Stimulated activated naive CD8-positive, alpha-beta T cell treated with anti-CD3 and anti-CD28 coated beads, Interleukin-15, amount 100 ng/mL, for 72 hours (primary cell): ENCODE results near the gene FAM174B.
A peak's percentile ranks its signal among the peaks of the same experiment; 100 is the strongest.

Experiments used
- ATAC-seq: fragments of 150-1000 bp; cut with Tn5 transposase; 2 replicates; pipeline ENCODE4 v1.10.0; 2021; ENCODE audit warnings: mild to moderate bottlenecking, moderate library complexity
- DNase-seq, 2 donors: peaks; one replicate each; pipeline ENCODE4 v3.0.0; 2021 to 2022
- H3K27ac Mint-ChIP-seq, 2 donors: one replicate each; pipeline ENCODE4 v1.8.0; 2022; ENCODE audit warnings: mild to moderate bottlenecking in 2 of 2, mixed read lengths in 2 of 2, moderate library complexity in 2 of 2
- H3K27me3 Mint-ChIP-seq: one replicate; pipeline ENCODE4 v1.8.0; 2022; ENCODE audit warnings: mixed read lengths
- H3K4me1 Mint-ChIP-seq: one replicate; pipeline ENCODE4 v1.8.0; 2022; ENCODE audit warnings: mild to moderate bottlenecking, mixed read lengths
- H3K4me3 Mint-ChIP-seq, 2 donors: one replicate each; pipeline ENCODE4 v1.8.0; 2022; ENCODE audit warnings: mild to moderate bottlenecking in 2 of 2, mixed read lengths in 2 of 2, moderate library complexity in 1 of 2
- H3K9me3 Mint-ChIP-seq, 2 donors: one replicate each; pipeline ENCODE4 v1.8.0; 2022; ENCODE audit warnings: mixed read lengths in 2 of 2

Gene FAM174B

DNA sequence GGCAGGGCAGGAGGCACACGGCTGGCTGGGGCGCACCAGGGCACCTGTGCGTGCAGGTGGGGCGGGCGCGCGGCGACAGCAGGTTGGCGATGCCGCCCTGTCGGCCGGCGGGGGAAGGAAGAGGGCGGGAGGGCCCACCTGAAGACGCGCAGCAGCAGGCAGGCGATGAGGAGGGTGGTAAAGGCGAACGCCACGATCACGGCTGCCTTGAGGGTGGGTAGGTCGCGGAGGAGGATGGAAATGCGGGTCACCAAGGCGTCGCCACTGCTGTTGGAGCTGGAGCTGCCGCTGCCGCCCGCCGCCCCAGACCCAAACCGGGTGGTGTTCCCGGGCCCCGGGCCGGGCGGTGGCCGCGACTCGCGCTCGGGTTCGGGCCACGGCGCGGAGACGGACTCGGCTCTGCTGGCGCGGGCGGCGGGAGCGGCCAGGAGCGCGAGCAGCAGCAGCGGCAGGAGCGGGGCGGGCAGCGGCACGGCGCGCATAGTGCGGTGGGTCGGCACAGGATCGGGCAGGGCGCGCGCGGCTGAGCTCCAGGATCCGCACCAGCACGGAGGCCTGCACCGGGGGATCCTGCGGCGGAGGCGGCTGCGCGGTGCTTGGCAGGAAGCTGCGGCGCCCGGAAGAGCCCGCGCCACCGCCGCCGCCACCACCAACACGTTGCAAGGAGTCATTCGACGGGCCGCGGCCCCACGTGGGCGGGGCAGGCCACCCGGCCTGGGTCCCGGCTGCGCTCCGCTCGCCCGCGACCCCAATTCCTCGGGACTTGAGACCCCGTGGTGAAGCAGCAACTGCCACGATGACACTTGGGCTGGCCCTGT lies at the start of gene FAM174B:
FAM174B (minus strand) TSS at position 598 of the 818 bp plus-strand sequence.
- Mint-ChIP-seq H3K27me3 (peaks cover 48% of the 10 kb centered on the region), H3K27ac (no peak within 1 kb of the TSS), H3K4me3 (peak within 1 kb of the TSS; percentile 79 to 84), H3K4me1 (peaks cover 11% of the 10 kb centered on the region), H3K9me3 (no peaks in the 10 kb centered on the region)
- DNase-seq (peak; percentile 27 to 44), ATAC-seq (peak; percentile 86)

DNA sequence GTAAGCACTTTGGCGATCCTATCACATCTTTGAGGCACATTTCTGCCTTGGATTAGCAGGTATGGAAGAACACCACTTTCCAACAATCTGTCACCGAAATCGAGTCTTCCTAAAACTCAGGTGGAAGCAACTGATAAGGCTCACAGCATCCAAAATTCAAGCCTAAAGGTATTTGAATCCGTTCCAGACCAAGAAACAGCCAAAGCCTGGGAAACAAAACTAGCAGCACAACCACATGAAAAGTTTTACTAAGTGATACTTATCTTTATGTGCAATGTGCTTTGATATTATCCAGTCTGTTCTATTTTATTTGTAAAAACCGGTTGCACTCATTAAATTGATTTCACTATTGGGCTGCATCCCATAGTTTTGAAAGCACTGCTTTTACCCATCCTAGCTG lies 40.5 kb upstream of the FAM174B start:
- H3K27ac Mint-ChIP-seq: no peak overlapping the region
- H3K27me3 Mint-ChIP-seq: peaks cover 7% of the 10 kb centered on the region
- ATAC-seq (no peak), DNase-seq (no peak)
- H3K4me3 Mint-ChIP-seq: no peak overlapping the region
- no peaks in the 10 kb centered on the region for H3K4me1 Mint-ChIP-seq
- peaks cover 6% of the 10 kb centered on the region in 2 donors for H3K9me3 Mint-ChIP-seq

- ATAC-seq (no peak), DNase-seq (no peak)
- no peaks in the 10 kb centered on the region for H3K4me1 Mint-ChIP-seq
- peaks cover 8 to 18% of the 10 kb centered on the region in 2 donors for H3K9me3 Mint-ChIP-seq
- H3K27ac Mint-ChIP-seq: no peak overlapping the region
- H3K27me3 Mint-ChIP-seq: peaks cover 7% of the 10 kb centered on the region
- H3K4me3 Mint-ChIP-seq: no peak overlapping the region
Observed at GRCh38 chr15:92693691-92694331, 38.2 kb upstream of the FAM174B start.

GRCh38 chr15:92690395-92690794 lies 34.8 kb upstream of the FAM174B start:
- DNase-seq: no peak
- ATAC-seq: no peak
- Mint-ChIP-seq H3K27ac (no peak overlapping the region), H3K4me1 (no peaks in the 10 kb centered on the region), H3K9me3 (peaks cover 16 to 25% of the 10 kb centered on the region in 2 donors), H3K27me3 (peaks cover under 1% of the 10 kb centered on the region), H3K4me3 (no peak overlapping the region)

- no peak overlapping the region for H3K27ac Mint-ChIP-seq
- no peak for ATAC-seq
- no peaks in the 10 kb centered on the region for H3K27me3 Mint-ChIP-seq
- no peaks in the 10 kb centered on the region for H3K4me1 Mint-ChIP-seq
- peaks cover 16 to 25% of the 10 kb centered on the region in 2 donors for H3K9me3 Mint-ChIP-seq
- no peak for DNase-seq
- H3K4me3 Mint-ChIP-seq: no peak overlapping the region
Observed at GRCh38 chr15:92687746-92688145, 32.2 kb upstream of the FAM174B start.

- H3K27ac Mint-ChIP-seq: no peak overlapping the region
- DNase-seq (no peak), ATAC-seq (no peak)
- H3K27me3 Mint-ChIP-seq: no peaks in the 10 kb centered on the region
- H3K4me1 Mint-ChIP-seq: no peaks in the 10 kb centered on the region
- H3K4me3 Mint-ChIP-seq: no peak overlapping the region
- peaks cover 16 to 25% of the 10 kb centered on the region in 2 donors for H3K9me3 Mint-ChIP-seq
Observed at GRCh38 chr15:92687195-92687602, 31.6 kb upstream of the FAM174B start.

DNA sequence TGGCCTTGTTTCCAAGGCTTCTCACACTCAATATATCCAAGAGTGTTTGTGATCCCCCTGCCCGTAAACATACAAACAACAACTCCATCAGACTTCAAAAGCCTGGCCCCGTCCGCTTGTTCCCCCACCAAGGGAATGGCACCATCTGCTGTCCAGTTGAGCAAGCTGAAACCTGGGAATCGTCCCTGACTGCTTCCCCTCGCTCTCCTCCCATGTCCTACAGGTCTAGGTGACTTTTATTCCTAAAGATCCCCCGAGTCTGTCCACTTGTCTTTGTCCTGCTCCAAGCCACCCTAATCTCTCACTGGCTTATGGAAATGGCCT lies 27.9 kb upstream of the FAM174B start:
- H3K27ac Mint-ChIP-seq: peak overlapping the region in 1 of 2 donors; percentile 34

DNA sequence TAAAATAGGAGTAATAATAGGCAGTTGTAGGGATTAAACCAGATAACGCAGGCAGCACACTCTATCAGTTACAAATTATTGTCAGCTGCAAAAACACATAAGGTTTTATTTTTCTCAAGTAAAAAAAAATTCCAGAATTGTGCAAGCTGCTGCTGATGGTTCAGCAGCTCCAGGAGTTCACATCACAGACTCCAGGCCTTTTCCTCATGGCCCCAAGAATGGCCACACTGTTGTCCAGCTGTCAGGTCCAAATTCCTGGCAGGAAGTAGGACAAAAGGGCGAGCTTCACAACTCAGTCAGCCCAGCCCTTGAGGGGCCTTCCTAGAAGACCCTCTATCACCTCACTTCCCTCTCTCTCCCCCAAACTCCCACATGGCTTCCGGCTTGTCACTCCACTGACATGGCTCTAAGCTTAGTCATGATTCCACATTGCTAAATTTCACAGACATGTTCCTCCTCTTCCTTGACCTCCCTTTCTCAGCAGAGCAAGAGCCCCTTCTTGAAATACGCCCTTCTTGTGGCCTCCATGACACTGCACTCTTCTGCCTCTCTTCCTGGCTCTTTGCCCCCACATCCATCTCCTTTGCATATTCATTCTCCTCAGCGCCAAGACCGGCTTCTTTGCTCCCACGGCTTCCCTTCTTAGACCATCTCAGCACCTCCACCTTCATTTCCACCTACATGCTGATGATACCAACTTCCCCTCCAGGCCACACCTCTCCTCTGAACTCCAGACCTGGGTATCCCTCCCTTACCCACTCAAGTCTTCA lies 27.4 kb upstream of the FAM174B start:
- Mint-ChIP-seq H3K4me3 (no peak overlapping the region), H3K27me3 (no peaks in the 10 kb centered on the region), H3K4me1 (no peaks in the 10 kb centered on the region), H3K27ac (peak overlapping the region in 1 of 2 donors; percentile 47), H3K9me3 (peaks cover 3 to 4% of the 10 kb centered on the region in 2 donors)
- ATAC-seq (no peak), DNase-seq (no peak)

More for the DNA sequence above, 27.9 kb upstream of the FAM174B start:
- DNase-seq (no peak), ATAC-seq (no peak)
- H3K27me3 Mint-ChIP-seq: no peaks in the 10 kb centered on the region
- H3K9me3 Mint-ChIP-seq: peaks cover 9% of the 10 kb centered on the region in 2 donors
- H3K4me1 Mint-ChIP-seq: no peaks in the 10 kb centered on the region
- H3K4me3 Mint-ChIP-seq: no peak overlapping the region

DNA sequence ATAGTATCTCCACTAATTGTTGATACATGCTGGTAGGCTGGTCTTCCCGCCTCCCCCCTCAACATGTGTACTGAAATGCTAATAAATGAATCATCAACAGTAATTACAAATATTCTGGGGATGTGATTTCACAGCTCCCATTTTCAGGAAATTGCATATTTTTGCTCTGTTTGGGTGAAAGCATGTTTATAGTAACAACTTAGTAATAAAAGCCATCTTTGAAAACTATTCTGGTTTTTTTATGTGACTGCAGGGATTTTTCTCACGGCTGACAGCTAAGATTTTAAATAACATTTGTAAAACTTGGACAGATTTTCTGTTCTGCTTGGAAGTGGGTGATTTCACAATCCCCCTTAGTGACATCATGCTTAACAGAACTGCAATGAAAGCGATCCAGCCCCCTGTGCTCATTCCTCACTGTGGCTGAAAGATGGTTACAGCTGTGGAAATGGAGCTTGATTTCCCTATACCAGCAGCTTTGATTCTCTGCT lies 25.6 kb upstream of the FAM174B start:
- DNase-seq: no peak
- no peak for ATAC-seq
- Mint-ChIP-seq H3K9me3 (no peaks in the 10 kb centered on the region), H3K4me1 (no peaks in the 10 kb centered on the region), H3K4me3 (no peak overlapping the region), H3K27me3 (no peaks in the 10 kb centered on the region), H3K27ac (no peak overlapping the region)

DNA sequence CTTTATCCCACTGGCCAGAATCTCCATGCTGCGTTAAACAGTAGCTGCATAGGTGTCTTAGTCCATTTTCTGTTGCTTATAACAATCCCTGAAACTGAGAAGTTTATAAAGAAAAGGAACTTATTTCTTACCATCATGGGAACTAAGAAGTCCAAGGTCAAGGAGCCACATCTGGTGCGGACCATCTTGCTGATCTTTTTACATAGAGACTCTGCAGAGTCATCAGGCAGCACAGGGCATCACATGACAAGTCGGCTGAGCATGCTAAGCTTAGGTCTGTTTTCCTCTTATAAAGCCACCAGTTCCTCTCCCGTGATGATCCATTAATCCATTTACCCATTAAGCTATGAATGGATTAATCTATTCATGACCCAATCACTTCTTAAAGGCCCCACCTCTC lies 22.4 kb upstream of the FAM174B start:
- no peaks in the 10 kb centered on the region for H3K4me1 Mint-ChIP-seq
- ATAC-seq (no peak), DNase-seq (no peak)
- H3K9me3 Mint-ChIP-seq: no peaks in the 10 kb centered on the region
- H3K4me3 Mint-ChIP-seq: no peak overlapping the region
- H3K27ac Mint-ChIP-seq: no peak overlapping the region
- H3K27me3 Mint-ChIP-seq: no peaks in the 10 kb centered on the region

DNA sequence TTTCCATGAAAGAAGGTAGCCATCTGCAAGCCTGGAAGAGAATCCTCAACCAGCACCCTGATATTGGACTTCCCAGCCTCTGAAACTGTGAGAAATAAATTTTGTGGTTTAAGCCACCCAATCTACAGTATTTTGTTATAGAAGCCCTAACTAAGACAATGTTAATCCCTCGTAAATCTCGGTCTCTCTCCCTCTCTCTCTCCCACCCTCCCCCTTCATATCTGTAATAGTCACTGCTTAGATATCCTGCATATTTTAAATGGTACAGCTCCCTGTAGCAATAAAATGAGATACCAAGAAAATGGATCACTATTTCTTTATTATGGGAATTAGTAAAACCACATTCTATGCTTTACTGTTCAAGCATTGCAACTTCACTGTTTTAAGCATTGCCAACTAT lies 21.0 kb upstream of the FAM174B start:
- H3K27me3 Mint-ChIP-seq: no peaks in the 10 kb centered on the region
- H3K4me1 Mint-ChIP-seq: no peaks in the 10 kb centered on the region

GRCh38 chr15:92675485-92675884 lies 19.9 kb upstream of the FAM174B start:
- no peak overlapping the region for H3K27ac Mint-ChIP-seq
- H3K4me3 Mint-ChIP-seq: no peak overlapping the region
- ATAC-seq: no peak
- H3K9me3 Mint-ChIP-seq: no peaks in the 10 kb centered on the region
- no peaks in the 10 kb centered on the region for H3K4me1 Mint-ChIP-seq
- no peak for DNase-seq
- no peaks in the 10 kb centered on the region for H3K27me3 Mint-ChIP-seq

More for the DNA sequence above, 21.0 kb upstream of the FAM174B start:
- no peaks in the 10 kb centered on the region for H3K9me3 Mint-ChIP-seq
- no peak for ATAC-seq
- H3K4me3 Mint-ChIP-seq: no peak overlapping the region
- no peak overlapping the region for H3K27ac Mint-ChIP-seq
- no peak for DNase-seq

DNA sequence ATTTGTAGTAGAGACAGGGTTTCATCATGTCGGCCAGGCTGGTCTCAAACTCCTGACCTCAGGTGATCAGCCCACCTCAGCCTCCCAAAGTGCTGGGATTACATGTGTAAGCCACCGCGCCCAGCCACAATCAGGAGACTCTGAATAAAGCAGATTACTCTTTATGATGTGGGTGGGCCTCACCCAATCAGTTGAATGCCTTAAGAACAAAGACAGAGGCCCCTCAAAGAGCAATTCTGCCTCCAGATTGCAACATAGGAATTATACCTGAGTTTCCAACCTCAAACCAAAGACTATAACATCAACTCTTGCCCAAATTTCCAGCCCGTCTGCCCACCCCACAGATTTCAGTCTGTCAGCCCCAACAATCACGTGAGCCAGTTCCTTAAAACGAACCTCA lies 18.8 kb upstream of the FAM174B start:
- Mint-ChIP-seq H3K27me3 (no peaks in the 10 kb centered on the region), H3K4me1 (no peaks in the 10 kb centered on the region), H3K27ac (no peak overlapping the region)

DNA sequence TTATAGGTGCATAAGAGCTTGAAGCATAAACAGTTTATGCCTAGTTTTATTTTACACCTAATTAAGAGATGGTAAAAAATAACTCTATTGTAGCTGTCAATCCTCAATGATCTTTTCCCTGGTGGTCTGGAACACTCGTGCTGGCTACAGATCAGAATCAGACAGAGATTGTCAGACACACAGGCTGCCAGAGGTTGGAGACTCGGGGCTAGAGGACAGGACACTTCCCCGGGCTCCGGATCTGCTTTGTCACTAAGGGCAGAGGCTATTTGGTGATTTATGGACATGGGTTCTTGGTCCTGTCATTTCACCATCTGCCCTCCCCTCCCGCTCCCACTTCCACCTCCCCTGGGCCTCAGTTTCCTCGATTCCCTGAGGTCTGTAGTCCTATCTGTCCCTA lies 16.5 kb upstream of the FAM174B start:
- Mint-ChIP-seq H3K27me3 (peaks cover 16% of the 10 kb centered on the region), H3K4me1 (no peaks in the 10 kb centered on the region), H3K9me3 (no peaks in the 10 kb centered on the region), H3K27ac (no peak overlapping the region), H3K4me3 (no peak overlapping the region)
- no peak for DNase-seq
- ATAC-seq: no peak

More for the DNA sequence above, 18.8 kb upstream of the FAM174B start:
- no peaks in the 10 kb centered on the region for H3K9me3 Mint-ChIP-seq
- no peak for ATAC-seq
- H3K4me3 Mint-ChIP-seq: no peak overlapping the region
- no peak for DNase-seq

DNA sequence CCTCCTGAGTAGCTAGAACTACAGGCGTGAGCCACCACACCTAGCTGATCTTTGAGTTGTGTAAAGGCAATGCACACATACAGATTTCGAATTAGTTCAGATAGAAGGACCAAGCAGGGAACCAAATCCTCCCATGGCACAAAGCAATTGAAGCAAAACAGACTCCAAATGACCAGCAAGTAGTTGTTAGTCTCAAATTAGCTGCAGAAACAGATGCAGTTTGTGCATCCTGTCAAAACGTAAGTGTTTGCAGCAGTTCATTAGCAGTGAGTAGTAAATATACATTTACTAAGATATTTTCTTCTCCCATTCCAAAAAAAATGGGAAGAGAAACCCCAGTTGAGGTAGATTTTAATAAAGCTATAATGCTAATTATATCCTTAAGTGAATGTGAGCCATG lies 15.8 kb upstream of the FAM174B start:
- peak overlapping the region in 1 of 2 donors; percentile 30 for H3K27ac Mint-ChIP-seq
- no peak for DNase-seq
- no peaks in the 10 kb centered on the region for H3K9me3 Mint-ChIP-seq
- no peaks in the 10 kb centered on the region for H3K4me1 Mint-ChIP-seq
- H3K27me3 Mint-ChIP-seq: peaks cover 21% of the 10 kb centered on the region
- H3K4me3 Mint-ChIP-seq: no peak overlapping the region
- ATAC-seq: no peak

DNA sequence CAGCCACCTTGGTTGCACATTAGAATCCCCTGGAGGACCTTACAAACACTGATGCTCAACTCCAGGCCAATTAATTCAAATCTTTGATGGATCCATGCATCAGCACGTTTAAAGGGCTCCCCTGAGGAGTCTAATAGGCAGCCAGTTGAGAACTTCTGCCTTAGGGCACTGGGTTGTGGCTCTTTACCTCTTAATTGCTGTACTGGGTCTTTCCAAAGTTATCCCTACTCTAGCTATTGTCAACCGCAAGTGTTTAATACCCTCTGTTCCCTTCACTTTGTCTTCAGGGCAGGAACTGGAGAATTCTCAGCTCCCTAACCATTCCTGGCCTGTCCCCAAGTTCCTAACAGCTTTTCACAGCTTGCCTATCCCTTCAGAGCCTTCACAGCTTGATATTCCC lies 15.0 kb upstream of the FAM174B start:
- no peak overlapping the region for H3K4me3 Mint-ChIP-seq
- no peak for ATAC-seq
- H3K9me3 Mint-ChIP-seq: no peaks in the 10 kb centered on the region
- peaks cover 2% of the 10 kb centered on the region for H3K4me1 Mint-ChIP-seq
- peaks cover 21% of the 10 kb centered on the region for H3K27me3 Mint-ChIP-seq
- no peak for DNase-seq
- H3K27ac Mint-ChIP-seq: no peak overlapping the region
